Activated naive CD8-positive, alpha-beta T cell treated with anti-CD3 and anti-CD28 coated beads, Interleukin-2, amount 50 U/mL, for 24 hours (primary cell): ENCODE data around the gene WFIKKN1.

Source experiments
- ATAC-seq: fragments of 150-1000 bp; cut with Tn5 transposase; one replicate; pipeline ENCODE4 v1.10.0; 2021
- DNase-seq: peaks from one replicate; pipeline ENCODE4 v3.0.0; 2021
- H3K27ac Mint-ChIP-seq: one replicate; pipeline ENCODE4 v1.8.0; 2021; ENCODE audit warnings: mild to moderate bottlenecking, mixed read lengths
- H3K27me3 Mint-ChIP-seq: one replicate; pipeline ENCODE4 v1.8.0; 2021; ENCODE audit warnings: mixed read lengths
- H3K36me3 Mint-ChIP-seq: one replicate; pipeline ENCODE4 v1.8.0; 2021; ENCODE audit warnings: low read depth, mixed read lengths
- H3K4me1 Mint-ChIP-seq: one replicate; pipeline ENCODE4 v1.8.0; 2021; ENCODE audit warnings: mixed read lengths
- H3K4me3 Mint-ChIP-seq: one replicate; pipeline ENCODE4 v1.8.0; 2021; ENCODE audit warnings: mild to moderate bottlenecking, moderate library complexity, mixed read lengths
- H3K9me3 Mint-ChIP-seq: one replicate; pipeline ENCODE4 v1.8.0; 2021; ENCODE audit warnings: mixed read lengths

Gene WFIKKN1, protein sequence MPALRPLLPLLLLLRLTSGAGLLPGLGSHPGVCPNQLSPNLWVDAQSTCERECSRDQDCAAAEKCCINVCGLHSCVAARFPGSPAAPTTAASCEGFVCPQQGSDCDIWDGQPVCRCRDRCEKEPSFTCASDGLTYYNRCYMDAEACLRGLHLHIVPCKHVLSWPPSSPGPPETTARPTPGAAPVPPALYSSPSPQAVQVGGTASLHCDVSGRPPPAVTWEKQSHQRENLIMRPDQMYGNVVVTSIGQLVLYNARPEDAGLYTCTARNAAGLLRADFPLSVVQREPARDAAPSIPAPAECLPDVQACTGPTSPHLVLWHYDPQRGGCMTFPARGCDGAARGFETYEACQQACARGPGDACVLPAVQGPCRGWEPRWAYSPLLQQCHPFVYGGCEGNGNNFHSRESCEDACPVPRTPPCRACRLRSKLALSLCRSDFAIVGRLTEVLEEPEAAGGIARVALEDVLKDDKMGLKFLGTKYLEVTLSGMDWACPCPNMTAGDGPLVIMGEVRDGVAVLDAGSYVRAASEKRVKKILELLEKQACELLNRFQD

DNA sequence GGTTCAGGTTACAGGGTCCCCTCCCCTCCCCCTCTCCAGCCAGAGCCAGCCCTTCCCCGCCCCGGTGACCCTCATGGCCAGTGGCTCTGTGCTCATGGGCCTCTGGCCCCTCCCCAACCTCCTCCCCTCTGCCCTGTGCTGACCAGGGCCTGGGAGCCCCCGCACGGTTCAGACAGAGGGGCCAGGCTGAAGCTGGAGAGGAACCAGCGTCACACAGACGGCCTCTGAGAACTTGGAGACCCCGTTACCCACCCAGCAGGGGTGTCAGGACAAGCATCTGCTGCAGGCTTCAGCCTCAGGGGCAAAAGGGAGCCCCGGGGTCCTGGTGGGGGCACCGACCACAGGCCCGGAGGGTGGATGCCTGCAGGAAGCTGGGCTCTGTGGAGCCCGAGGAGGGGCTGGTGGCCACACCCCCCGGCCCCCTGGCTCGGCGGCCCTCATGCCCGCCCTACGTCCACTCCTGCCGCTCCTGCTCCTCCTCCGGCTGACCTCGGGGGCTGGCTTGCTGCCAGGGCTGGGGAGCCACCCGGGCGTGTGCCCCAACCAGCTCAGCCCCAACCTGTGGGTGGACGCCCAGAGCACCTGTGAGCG is at the start of gene WFIKKN1:
Gene WFIKKN1 (plus strand): TSS at position 171 of the 591 bp plus-strand sequence. CDS start 269 bp downstream, at position 440.
- H3K9me3 Mint-ChIP-seq, result no peaks in the 10 kb centered on the region
- ATAC-seq (no peak), DNase-seq (no peak)
- H3K4me3 Mint-ChIP-seq, result no peak within 1 kb of the TSS
- no peaks in the 10 kb centered on the region for H3K36me3 Mint-ChIP-seq
- no peaks in the 10 kb centered on the region for H3K27me3 Mint-ChIP-seq
- peaks cover 4% of the 10 kb centered on the region for H3K4me1 Mint-ChIP-seq
- H3K27ac Mint-ChIP-seq, result no peak within 1 kb of the TSS

DNA sequence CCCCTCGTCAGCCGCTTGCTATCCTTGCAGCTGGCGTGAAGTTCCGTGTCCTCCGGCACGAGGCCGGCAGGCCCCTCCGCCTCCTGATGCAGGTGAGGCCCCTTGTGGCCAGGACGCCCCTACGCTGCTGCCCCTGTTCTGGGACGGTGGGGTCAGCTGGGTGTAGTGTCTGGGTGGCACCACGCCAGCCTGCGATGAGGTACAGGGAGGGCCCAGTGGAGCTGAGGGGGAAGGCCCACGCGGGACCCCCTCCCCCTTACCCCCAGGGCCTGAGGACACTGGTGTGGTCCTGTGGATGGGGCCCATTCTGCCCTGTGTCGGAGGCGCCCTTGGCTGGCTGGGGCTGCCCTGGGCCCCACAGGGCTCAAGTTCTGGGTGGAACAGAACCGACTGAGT is 48.6 kb upstream of the WFIKKN1 start:
- H3K4me3 Mint-ChIP-seq, result no peak overlapping the region
- H3K27ac Mint-ChIP-seq, result no peak overlapping the region
- H3K4me1 Mint-ChIP-seq, result peaks cover 2% of the 10 kb centered on the region
- peaks cover under 1% of the 10 kb centered on the region for H3K36me3 Mint-ChIP-seq
- H3K9me3 Mint-ChIP-seq, result no peaks in the 10 kb centered on the region
- no peaks in the 10 kb centered on the region for H3K27me3 Mint-ChIP-seq
- ATAC-seq (no peak), DNase-seq (no peak)

DNA sequence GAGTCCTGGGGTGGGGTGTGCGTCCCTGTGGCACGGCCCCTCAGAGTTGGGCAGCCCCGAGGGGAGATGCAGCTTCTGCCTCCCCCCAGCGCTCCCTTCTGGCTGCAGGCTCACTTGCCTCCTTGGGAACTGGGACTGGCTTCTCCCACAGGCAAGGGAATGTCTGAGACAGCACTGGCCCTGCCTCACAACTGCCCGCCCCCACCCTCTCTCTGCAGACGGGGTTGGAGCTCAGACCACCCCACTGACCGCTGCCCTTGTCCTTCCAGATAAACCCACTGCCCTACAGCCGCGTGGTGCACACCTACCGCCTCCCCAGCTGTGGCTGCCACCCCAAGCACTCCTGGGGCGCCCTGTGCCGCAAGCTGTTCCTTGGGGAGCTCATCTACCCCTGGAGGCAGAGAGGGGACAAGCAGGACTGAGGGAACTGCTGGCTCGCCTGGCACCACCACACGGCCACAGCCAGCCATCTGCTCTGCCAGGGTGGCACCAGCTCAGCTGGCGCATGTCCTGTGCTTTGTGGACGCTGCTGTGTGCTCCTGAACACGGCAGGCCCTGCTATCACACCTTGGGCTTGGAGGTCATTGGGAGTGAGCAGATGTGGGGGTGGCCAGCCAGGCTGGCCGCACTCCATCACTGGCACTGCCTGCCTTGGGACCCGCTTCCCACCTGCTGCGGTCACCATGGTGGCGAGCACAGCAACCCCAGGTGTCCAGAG is 48.0 kb upstream of the WFIKKN1 start:
- Mint-ChIP-seq H3K4me3 (no peak overlapping the region), H3K36me3 (peaks cover 4% of the 10 kb centered on the region), H3K27me3 (no peaks in the 10 kb centered on the region), H3K27ac (no peak overlapping the region), H3K9me3 (no peaks in the 10 kb centered on the region), H3K4me1 (peaks cover 6% of the 10 kb centered on the region)
- no peak for DNase-seq
- no peak for ATAC-seq

DNA sequence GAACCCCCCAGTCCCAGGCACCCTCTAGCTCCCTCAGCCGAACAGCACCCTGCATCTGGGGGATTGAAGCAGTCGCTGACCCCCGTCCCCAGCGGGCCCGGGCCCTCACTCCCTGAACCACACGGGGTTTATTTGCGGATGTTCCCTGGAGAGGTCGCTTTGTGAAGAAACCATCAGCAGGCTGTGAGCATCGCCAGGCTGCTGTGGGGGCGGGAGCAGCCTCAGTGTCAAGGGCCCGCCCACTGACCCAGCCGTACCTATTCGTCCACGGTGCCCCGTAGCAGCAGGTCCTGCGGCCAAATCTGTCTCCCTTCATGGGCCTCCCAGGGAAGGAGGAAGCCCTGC is 47.3 kb upstream of the WFIKKN1 start:
- ATAC-seq (no peak), DNase-seq (no peak)
- Mint-ChIP-seq H3K4me3 (no peak overlapping the region), H3K27me3 (no peaks in the 10 kb centered on the region), H3K27ac (no peak overlapping the region), H3K9me3 (no peaks in the 10 kb centered on the region), H3K36me3 (peaks cover 10% of the 10 kb centered on the region), H3K4me1 (peaks cover 10% of the 10 kb centered on the region)

DNA sequence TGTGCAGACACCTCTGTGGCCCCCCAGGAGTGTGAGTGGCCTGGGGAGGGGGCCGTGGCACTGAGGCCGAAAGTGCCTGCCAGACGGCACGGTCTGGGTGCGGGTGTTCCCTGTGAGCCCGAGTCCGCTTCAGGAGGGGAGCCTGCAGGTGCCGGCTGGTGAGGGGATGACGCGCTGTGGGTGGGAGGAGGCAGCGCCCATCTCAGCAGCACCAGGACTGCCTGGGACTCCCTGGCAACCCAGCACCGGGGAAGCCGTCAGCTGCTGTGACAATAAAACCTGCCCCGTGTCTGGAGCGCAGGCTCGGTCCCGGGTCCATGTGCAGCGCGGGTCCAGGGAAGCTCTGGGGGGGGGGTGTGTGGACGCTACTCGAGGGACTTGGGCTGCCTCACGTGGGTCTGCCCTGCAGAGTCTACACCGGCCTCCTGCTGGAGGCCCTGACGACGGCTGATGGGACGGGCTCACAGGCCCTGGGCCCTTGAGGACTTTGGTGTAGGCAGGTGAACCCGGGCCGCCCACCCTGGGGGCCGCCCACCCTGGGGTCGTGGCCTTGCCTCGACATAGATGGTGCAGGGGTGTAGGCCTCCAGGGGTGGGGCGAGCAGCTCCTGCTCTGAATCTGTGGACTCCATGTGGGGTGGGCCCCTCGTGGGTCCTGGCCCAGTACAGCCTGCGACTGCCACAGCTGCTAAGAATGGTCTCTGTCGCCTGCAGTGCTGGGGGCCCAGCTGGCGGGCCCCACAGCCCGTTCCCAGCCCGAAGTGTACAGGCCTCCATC is 46.8 kb upstream of the WFIKKN1 start:
- Mint-ChIP-seq H3K4me1 (peaks cover 13% of the 10 kb centered on the region), H3K27ac (no peak overlapping the region), H3K27me3 (no peaks in the 10 kb centered on the region), H3K4me3 (no peak overlapping the region), H3K36me3 (peaks cover 13% of the 10 kb centered on the region), H3K9me3 (no peaks in the 10 kb centered on the region)
- ATAC-seq, result no peak
- no peak for DNase-seq

DNA sequence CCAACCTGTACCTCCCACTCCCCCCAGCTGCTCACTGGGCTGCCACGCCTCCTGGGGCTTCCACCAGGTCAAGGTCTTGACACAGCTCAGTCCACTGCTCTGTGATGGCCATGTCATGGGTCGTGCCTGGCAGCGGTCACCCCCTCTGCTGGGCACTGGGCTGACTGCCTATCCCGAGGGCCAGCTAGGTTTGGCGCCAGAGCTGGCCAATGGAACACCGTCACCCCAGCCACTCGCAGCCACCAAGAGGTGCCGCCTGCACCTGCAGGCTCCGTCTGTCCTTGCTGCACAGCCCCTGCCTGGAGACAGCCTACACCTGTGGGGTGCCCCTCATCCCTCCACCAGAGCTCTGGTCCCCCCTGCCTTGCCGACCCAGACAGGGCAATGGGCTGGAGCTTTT is 45.4 kb upstream of the WFIKKN1 start:
- DNase-seq, result no peak
- H3K4me3 Mint-ChIP-seq, result no peak overlapping the region
- H3K27ac Mint-ChIP-seq, result no peak overlapping the region
- no peaks in the 10 kb centered on the region for H3K9me3 Mint-ChIP-seq
- peaks cover 13% of the 10 kb centered on the region for H3K36me3 Mint-ChIP-seq
- ATAC-seq, result no peak
- H3K27me3 Mint-ChIP-seq, result no peaks in the 10 kb centered on the region
- peaks cover 11% of the 10 kb centered on the region for H3K4me1 Mint-ChIP-seq

DNA sequence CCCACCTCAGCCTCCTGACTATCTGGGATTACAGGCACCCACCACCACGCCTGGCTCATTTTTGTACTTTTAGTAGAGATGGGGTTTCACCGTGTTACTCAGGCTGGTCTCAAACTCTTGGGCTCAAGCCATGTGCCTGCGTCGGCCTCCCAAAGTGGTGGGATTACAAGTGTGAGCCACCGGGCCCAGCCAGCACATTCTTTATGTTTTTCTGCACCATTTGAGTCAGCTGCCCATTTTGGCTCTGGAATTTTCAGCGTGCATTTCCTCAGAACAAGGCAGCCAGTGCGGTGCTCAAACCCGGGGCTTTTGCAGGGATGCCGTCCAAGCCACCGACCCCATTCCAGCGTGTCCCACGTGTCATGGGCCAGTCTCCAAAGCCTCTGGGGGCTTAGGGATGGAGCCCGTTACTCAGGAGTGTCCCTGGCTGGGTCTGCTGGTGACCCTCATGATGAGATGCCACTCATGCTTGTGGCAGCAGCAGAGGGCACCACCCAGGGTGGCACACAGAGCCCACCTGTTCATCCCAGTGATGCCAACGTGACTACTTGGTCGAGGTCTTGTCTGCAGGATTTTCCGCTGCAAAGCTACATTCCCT is 44.6 kb upstream of the WFIKKN1 start:
- H3K4me3 Mint-ChIP-seq, result no peak overlapping the region
- DNase-seq, result no peak
- H3K36me3 Mint-ChIP-seq, result peaks cover 13% of the 10 kb centered on the region
- no peak for ATAC-seq
- H3K9me3 Mint-ChIP-seq, result no peaks in the 10 kb centered on the region
- H3K27ac Mint-ChIP-seq, result peak overlapping the region; percentile 11
- H3K27me3 Mint-ChIP-seq, result no peaks in the 10 kb centered on the region
- H3K4me1 Mint-ChIP-seq, result peaks cover 18% of the 10 kb centered on the region

DNA sequence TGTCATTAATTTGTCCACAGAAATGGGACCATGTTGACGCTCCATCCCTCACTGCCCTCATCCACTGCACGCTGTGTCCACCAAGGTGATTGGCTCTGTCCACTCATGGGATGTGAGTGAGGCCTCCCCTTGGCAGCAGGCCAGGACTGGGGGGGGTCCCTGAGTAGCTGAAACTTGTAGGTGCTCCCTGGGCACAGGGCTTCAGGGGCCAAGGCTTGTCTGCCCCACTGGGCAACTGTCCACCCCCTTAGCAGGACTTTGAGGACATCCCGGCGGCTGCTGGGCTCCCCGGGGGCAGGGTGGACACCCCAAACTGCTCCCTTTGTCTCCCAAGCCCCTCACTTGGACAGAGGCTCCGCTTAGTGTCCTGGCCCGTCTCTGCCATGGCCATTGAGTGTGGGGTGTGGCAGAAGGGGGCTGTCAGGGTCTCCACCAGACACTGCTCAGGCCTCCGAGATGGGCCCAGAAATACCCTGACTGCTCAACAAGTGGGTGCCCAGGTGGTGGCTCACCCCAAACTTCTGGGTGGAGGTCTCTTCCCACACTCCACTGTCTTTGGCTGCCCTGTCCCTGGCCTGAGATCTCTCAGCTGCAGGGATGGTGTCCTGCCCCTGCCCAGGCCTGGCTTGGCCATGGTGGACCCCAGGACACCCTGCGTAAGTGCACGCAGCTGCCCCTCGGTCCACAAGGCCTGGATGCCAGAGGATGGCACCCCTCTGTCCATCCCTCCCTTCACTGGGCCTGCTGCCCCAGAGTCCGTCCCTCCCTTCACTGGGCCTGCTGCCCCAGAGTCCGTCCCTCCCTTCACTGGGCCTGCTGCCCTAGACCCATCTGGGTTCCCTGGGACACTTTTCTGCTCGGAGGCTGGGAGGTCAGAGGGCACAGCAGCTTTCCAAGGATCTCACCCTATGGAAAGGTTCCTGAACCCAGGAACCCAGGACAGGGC is 43.9 kb upstream of the WFIKKN1 start:
- H3K9me3 Mint-ChIP-seq, result no peaks in the 10 kb centered on the region
- ATAC-seq (no peak), DNase-seq (no peak)
- peaks cover 13% of the 10 kb centered on the region for H3K36me3 Mint-ChIP-seq
- H3K4me1 Mint-ChIP-seq, result peaks cover 23% of the 10 kb centered on the region
- peak overlapping the region; percentile 94 for H3K4me3 Mint-ChIP-seq
- H3K27ac Mint-ChIP-seq, result peak overlapping the region; percentile 99
- no peaks in the 10 kb centered on the region for H3K27me3 Mint-ChIP-seq

DNA sequence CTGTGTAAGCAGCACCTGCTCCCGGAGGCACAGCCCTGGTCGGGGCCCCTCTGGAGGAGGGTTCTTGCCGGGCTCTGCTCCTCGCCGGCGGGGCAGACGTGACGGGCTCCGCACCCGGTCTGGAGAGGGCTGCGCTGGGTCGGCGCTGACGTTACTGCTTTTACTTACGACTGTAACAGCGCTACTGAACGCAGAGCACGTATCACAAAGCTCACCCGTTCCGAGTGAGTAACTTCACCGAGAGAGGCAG is 42.2 kb upstream of the WFIKKN1 start:
- Mint-ChIP-seq H3K27ac (peak overlapping the region; percentile 99), H3K9me3 (no peaks in the 10 kb centered on the region), H3K27me3 (no peaks in the 10 kb centered on the region), H3K36me3 (peaks cover 13% of the 10 kb centered on the region), H3K4me3 (peak overlapping the region; percentile 94), H3K4me1 (peaks cover 23% of the 10 kb centered on the region)
- DNase-seq (peak; percentile 68), ATAC-seq (peak; percentile 26)

DNA sequence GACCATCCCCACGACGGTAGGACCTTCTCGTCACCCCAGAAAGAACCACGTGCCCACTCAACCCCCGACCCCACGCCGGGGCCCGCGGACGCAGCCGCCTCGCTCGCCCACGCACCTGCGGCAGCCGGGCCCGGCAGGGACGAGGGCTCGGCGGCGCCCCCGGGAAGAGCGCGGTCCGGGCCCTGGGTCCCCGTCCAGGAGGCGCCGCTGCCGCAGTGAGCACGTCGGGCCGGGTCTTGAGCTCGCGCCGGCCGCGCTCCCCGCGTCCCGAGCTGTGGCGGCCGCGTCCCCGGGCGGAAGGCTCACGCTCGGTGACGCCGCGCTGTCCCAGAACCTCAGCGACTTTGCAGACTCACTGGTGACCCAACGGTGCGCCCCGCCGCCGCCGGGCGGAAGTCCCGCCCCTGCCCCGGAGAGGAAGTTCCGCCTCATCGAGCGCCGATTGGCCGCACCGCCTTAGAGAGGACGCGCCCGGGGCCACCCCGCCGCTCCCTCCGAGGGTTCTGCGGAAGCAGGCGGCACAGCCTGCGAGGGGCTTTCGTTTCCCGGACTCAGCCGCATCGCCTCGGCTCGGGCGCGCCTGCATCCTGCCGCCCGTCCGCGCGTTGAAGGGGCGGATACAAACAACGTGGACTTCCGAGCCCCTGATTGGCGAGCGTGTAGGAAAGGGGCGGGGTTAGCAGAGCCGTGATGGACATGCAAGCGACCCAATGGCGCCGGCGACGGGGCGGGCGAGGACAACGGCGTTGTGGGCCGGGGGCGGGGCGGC is 41.7 kb upstream of the WFIKKN1 start:
- ATAC-seq (peak; percentile 71), DNase-seq (peak; percentile 98)
- Mint-ChIP-seq H3K27me3 (no peaks in the 10 kb centered on the region), H3K9me3 (no peaks in the 10 kb centered on the region), H3K36me3 (peaks cover 13% of the 10 kb centered on the region), H3K27ac (peak overlapping the region; percentile 99), H3K4me1 (peaks cover 23% of the 10 kb centered on the region), H3K4me3 (peak overlapping the region; percentile 94)

DNA sequence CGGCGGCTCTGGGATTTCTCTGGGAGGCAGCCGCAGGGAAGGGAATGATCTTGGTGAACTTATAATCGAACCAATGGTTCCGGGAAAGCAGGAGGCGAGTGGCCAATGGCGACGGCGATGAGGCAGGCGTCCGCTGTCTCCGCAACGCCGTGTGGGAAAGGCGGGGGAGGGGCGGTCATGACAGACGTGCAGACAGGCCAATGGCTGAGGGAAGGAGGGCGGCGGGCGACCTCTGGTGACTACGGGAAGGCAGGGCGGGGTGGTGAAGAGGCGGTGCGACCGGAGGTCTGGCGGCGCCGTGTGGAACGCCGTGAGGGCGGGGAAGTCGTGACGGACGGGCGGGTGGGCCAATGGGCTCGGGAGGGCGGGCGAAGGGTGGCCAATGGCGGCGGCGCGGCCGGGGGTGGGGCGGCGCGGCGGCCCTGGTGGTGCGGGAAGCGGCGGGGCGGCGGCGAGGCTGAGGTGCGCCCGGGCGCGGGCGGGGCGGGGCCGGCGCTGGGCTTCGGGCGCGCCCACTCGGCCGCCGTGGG is 41.1 kb upstream of the WFIKKN1 start, which contains the start of gene RAB40C:
Gene RAB40C (plus strand): TSS at position 409 of the 530 bp plus-strand sequence. CDS start 226 bp downstream, outside the sequence.
- Mint-ChIP-seq H3K4me3 (peak within 1 kb of the TSS; percentile 94), H3K4me1 (peaks cover 23% of the 10 kb centered on the region), H3K27me3 (no peaks in the 10 kb centered on the region), H3K27ac (peak within 1 kb of the TSS; percentile 99), H3K36me3 (peaks cover 13% of the 10 kb centered on the region), H3K9me3 (no peaks in the 10 kb centered on the region)
- ATAC-seq (peak; percentile 86), DNase-seq (peak; percentile 99)

DNA sequence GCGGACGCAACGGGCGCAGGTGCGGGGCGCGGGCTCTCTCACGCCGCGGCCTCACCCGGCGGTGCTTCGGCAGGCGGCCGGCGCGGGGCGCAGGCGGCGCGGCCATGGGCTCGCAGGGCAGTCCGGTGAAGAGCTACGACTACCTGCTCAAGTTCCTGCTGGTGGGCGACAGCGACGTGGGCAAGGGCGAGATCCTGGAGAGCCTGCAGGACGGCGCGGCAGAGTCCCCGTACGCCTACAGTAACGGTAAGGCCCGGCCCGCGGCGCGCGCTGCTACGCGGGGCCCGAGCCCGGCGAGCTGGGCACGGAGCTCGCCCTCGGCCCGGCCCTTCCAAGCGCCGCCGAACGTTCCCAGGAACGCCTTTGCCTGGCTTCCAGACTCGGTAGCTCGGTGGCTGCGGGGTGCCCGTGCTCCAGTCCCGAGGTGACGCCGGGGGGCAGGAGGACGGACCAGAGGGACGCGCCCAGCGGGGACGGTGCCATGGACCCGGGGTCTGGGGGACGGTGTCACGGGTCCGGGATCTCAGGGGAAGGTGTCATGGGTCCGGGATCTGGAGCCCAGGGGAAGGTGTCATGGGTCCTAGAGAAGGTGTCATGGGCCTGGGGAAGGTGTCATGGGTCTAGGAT is 40.5 kb upstream of the WFIKKN1 start:
- H3K27ac Mint-ChIP-seq, result peak overlapping the region; percentile 66
- DNase-seq, result peak; percentile 29
- no peaks in the 10 kb centered on the region for H3K9me3 Mint-ChIP-seq
- peaks cover 23% of the 10 kb centered on the region for H3K4me1 Mint-ChIP-seq
- no peaks in the 10 kb centered on the region for H3K27me3 Mint-ChIP-seq
- no peak for ATAC-seq
- peaks cover 13% of the 10 kb centered on the region for H3K36me3 Mint-ChIP-seq
- peak overlapping the region; percentile 81 for H3K4me3 Mint-ChIP-seq
